MCF 10A (cell line): ENCODE measurements around the gene RXRA. TPM values are rescaled to one million over a fixed set of nuclear protein-coding genes. Genes with fewer than 3 reads are reported as not detected.

Experiments
- BruUV-seq: library from RNA; stranded (reverse); fragments of 400-500 nt; replicated peaks from 2 replicates; lab custom pipeline; 2021; lab: Mats Ljungman, UMichigan
- CTCF ChIA-PET: fragments of 300-600 bp; sonication (Branson Sonifier 250); formaldehyde crosslinking; extraction: SDS; loops from one replicate; lab custom pipeline; 2021; ENCODE audit warnings: antibody characterized with exemption, inconsistent platforms; lab: Yijun Ruan, JAX
- POLR2A ChIA-PET: fragments of 300-600, 350-650 bp; sonication (Branson Sonifier 250); formaldehyde crosslinking; extraction: SDS; loops from one replicate; lab custom pipeline; 2020; ENCODE audit warnings: antibody characterized with exemption, inconsistent platforms; lab: Yijun Ruan, JAX
- DNase-seq: peaks from one replicate; pipeline ENCODE4 v3.0.0-alpha.2; 2018; ENCODE audit not compliant: unreplicated experiment
- H3K27ac Mint-ChIP-seq: one replicate; pipeline ENCODE4 v1.8.0; 2022; ENCODE audit warnings: mild to moderate bottlenecking, low read depth, mixed read lengths; ENCODE audit not compliant: unreplicated experiment
- H3K27me3 Mint-ChIP-seq: one replicate; pipeline ENCODE4 v1.8.0; 2022; ENCODE audit warnings: mixed read lengths; ENCODE audit not compliant: insufficient read depth, unreplicated experiment
- H3K36me3 Mint-ChIP-seq: one replicate; pipeline ENCODE4 v1.8.0; 2022; ENCODE audit warnings: mild to moderate bottlenecking, moderate library complexity, mixed read lengths; ENCODE audit not compliant: insufficient read depth, unreplicated experiment
- H3K4me1 Mint-ChIP-seq: one replicate; pipeline ENCODE4 v1.8.0; 2022; ENCODE audit warnings: mixed read lengths; ENCODE audit not compliant: insufficient read depth, unreplicated experiment
- H3K4me3 Mint-ChIP-seq: one replicate; pipeline ENCODE4 v1.8.0; 2022; ENCODE audit warnings: mild to moderate bottlenecking, moderate library complexity, mixed read lengths; ENCODE audit not compliant: unreplicated experiment
- H3K9me3 Mint-ChIP-seq: one replicate; pipeline ENCODE4 v1.8.0; 2022; ENCODE audit warnings: mixed read lengths; ENCODE audit not compliant: unreplicated experiment
- CTCF ChIP-seq: fragments of 200-600 bp; IDR thresholded peaks from one replicate; pipeline ENCODE4 v1.8.0; 2022; ENCODE audit warnings: antibody characterized with exemption, mild to moderate bottlenecking; ENCODE audit not compliant: unreplicated experiment
- intact Hi-C: fragments of 100-400 bp; cut with micrococcal nuclease; formaldehyde crosslinking; loops from 2 replicates; pipeline ENCODE4 v1.14.1; 2022
- total RNA-seq: library from RNA; stranded (reverse); gene quantifications from 2 replicates; pipeline ENCODE4 v1.2.3, GENCODE V29; 2022

The RXRA gene
- total RNA-seq, 1 experiment from 2014 or later, result 65.5 TPM

GRCh38 chr9:134298000-134298399, 28.3 kb upstream of the RXRA start:
- DNase-seq, result no peak
- intact Hi-C loops, result no loop called here
- H3K4me1 Mint-ChIP-seq, result no peaks in the 10 kb centered on the region
- peaks cover 12% of the 10 kb centered on the region for H3K27me3 Mint-ChIP-seq
- H3K9me3 Mint-ChIP-seq, result no peaks in the 10 kb centered on the region
- POLR2A ChIA-PET, result no interaction called here
- no peak overlapping the region for H3K4me3 Mint-ChIP-seq
- H3K36me3 Mint-ChIP-seq, result no peaks in the 10 kb centered on the region
- CTCF ChIA-PET, result no interaction called here
- TF ChIP-seq CTCF, result no peak
- no TSS peak for BruUV-seq
- H3K27ac Mint-ChIP-seq, result no peak overlapping the region

GRCh38 chr9:134299068-134299467, 27.2 kb upstream of the RXRA start:
- Mint-ChIP-seq H3K4me3 (no peak overlapping the region), H3K9me3 (no peaks in the 10 kb centered on the region), H3K27ac (no peak overlapping the region), H3K27me3 (peaks cover 12% of the 10 kb centered on the region), H3K36me3 (no peaks in the 10 kb centered on the region), H3K4me1 (no peaks in the 10 kb centered on the region)
- no TSS peak for BruUV-seq
- TF ChIP-seq CTCF, result no peak
- intact Hi-C loops, result no loop called here
- ChIA-PET POLR2A (interaction anchor here (0.6 to 0.7 kb wide), 2 partner anchors 14 to 1151 kb away, joined by 3 read pairs; no protein-coding TSS in a partner anchor), CTCF (no interaction called here)
- no peak for DNase-seq

- CTCF ChIA-PET, result no interaction called here
- H3K9me3 Mint-ChIP-seq, result no peaks in the 10 kb centered on the region
- no peak for TF ChIP-seq CTCF
- BruUV-seq, result no TSS peak
- POLR2A ChIA-PET, result no interaction called here
- intact Hi-C loops, result no loop called here
- no peaks in the 10 kb centered on the region for H3K4me1 Mint-ChIP-seq
- H3K27ac Mint-ChIP-seq, result no peak overlapping the region
- peaks cover 12% of the 10 kb centered on the region for H3K27me3 Mint-ChIP-seq
- no peak overlapping the region for H3K4me3 Mint-ChIP-seq
- H3K36me3 Mint-ChIP-seq, result no peaks in the 10 kb centered on the region
- DNase-seq, result no peak
Observed at GRCh38 chr9:134299883-134300282, 26.4 kb upstream of the RXRA start.

GRCh38 chr9:134301387-134302129, 24.7 kb upstream of the RXRA start:
- no peaks in the 10 kb centered on the region for H3K27me3 Mint-ChIP-seq
- no peak overlapping the region for H3K4me3 Mint-ChIP-seq
- BruUV-seq, result no TSS peak
- no peaks in the 10 kb centered on the region for H3K4me1 Mint-ChIP-seq
- no peaks in the 10 kb centered on the region for H3K9me3 Mint-ChIP-seq
- no peaks in the 10 kb centered on the region for H3K36me3 Mint-ChIP-seq
- no peak for DNase-seq
- CTCF ChIA-PET, result interaction anchor here (0.6 kb wide), 1 partner anchor 718 kb away, joined by 4 read pairs; no protein-coding TSS in a partner anchor
- TF ChIP-seq CTCF, result no peak
- no peak overlapping the region for H3K27ac Mint-ChIP-seq
- POLR2A ChIA-PET, result no interaction called here
- intact Hi-C loops, result no loop called here
